GM21526 (cell line): ENCODE results near the gene IFT43.
A peak's percentile ranks its signal among the peaks of the same experiment; 100 is the strongest.

Source experiments
- ATAC-seq: cut with Tn5 transposase; IDR thresholded peaks from one replicate; pipeline ENCODE4 v1.9.1; 2021; ENCODE audit warnings: moderate library complexity; ENCODE audit not compliant: unreplicated experiment, low FRiP score

The IFT43 gene

GRCh38 chr14:75985618-75986438, at the start of gene IFT43:
Gene IFT43, plus strand, starts transcription at chr14:75985763. Its CDS starts 24 bp downstream, at chr14:75985787.
- ATAC-seq, result peak; percentile 60

- ATAC-seq, result no peak
Measured at GRCh38 chr14:75939200-75939599, 46.4 kb upstream of the IFT43 start.

- no peak for ATAC-seq
Measured at GRCh38 chr14:75941030-75941429, 44.5 kb upstream of the IFT43 start.

GRCh38 chr14:75944607-75945241, 40.8 kb upstream of the IFT43 start:
- no peak for ATAC-seq

- no peak for ATAC-seq
Measured at GRCh38 chr14:75946785-75947184, 38.8 kb upstream of the IFT43 start.

- no peak for ATAC-seq
Measured at GRCh38 chr14:75952489-75952888, 33.1 kb upstream of the IFT43 start.

GRCh38 chr14:75959031-75959430, 26.5 kb upstream of the IFT43 start:
- no peak for ATAC-seq

- no peak for ATAC-seq
Measured at GRCh38 chr14:75960231-75960630, 25.3 kb upstream of the IFT43 start.

- ATAC-seq, result no peak
Measured at GRCh38 chr14:75961662-75962061, 23.9 kb upstream of the IFT43 start.

GRCh38 chr14:75967866-75968265, 17.7 kb upstream of the IFT43 start:
- ATAC-seq, result no peak

GRCh38 chr14:75968456-75968855, 17.1 kb upstream of the IFT43 start:
- no peak for ATAC-seq

- no peak for ATAC-seq
Measured at GRCh38 chr14:75969126-75969525, 16.4 kb upstream of the IFT43 start.

- no peak for ATAC-seq
Measured at GRCh38 chr14:75969891-75970290, 15.7 kb upstream of the IFT43 start.

- no peak for ATAC-seq
Measured at GRCh38 chr14:75970989-75971388, 14.6 kb upstream of the IFT43 start.

GRCh38 chr14:75971509-75971908, 14.1 kb upstream of the IFT43 start:
- no peak for ATAC-seq

GRCh38 chr14:75972801-75973421, 12.7 kb upstream of the IFT43 start:
- ATAC-seq, result no peak

GRCh38 chr14:75976826-75977581, 8.6 kb upstream of the IFT43 start:
- no peak for ATAC-seq

GRCh38 chr14:75977582-75977943, 8.0 kb upstream of the IFT43 start:
- no peak for ATAC-seq

- ATAC-seq, result no peak
Measured at GRCh38 chr14:75978249-75978731, 7.3 kb upstream of the IFT43 start.

- no peak for ATAC-seq
Measured at GRCh38 chr14:75979071-75979571, 6.4 kb upstream of the IFT43 start.
